Thoracic aorta (tissue), 2 donors: ENCODE data around the gene ADGRF1. TPM values are rescaled to one million over a fixed set of nuclear protein-coding genes. Genes with fewer than 3 reads are reported as not detected.

Experiments
- ATAC-seq: fragments of 150-250 bp; one replicate; pipeline ENCODE4 v1.8.0; 2017; ENCODE audit warnings: low read depth; ENCODE audit not compliant: insufficient number of reproducible peaks, low FRiP score
- DNase-seq: peaks from one replicate; pipeline ENCODE4 v3.0.0-alpha.2; 2020; ENCODE audit warnings: low spot score
- H3K27ac ChIP-seq, 2 donors: fragments of 200-600 bp; sonication (generic); 1 replicate in 1 of 2; 2 replicates in 1 of 2; pipeline ENCODE4 v1.5.1; 2016; ENCODE audit warnings: mild to moderate bottlenecking in 2 of 2, moderate library complexity in 2 of 2
- H3K27me3 ChIP-seq: fragments of 200-600 bp; sonication (generic); replicated peaks from 2 replicates; pipeline ENCODE4 v1.6.0; 2016; ENCODE audit warnings: mild to moderate bottlenecking; ENCODE audit not compliant: insufficient read depth
- H3K36me3 ChIP-seq: fragments of 200-600 bp; sonication (generic); one replicate; pipeline ENCODE4 v1.5.1; 2016
- H3K4me1 ChIP-seq, 2 donors: fragments of 200-600 bp; sonication (generic); 1 replicate in 1 of 2; 2 replicates in 1 of 2; pipeline versions ENCODE4 v1.5.1 to v1.6.0; 2016; ENCODE audit warnings: low read depth in 2 of 2, mild to moderate bottlenecking in 1 of 2; ENCODE audit not compliant: control insufficient read depth in 1 of 2
- H3K4me3 ChIP-seq: fragments of 200-600 bp; sonication (generic); 2 replicates; pipeline ENCODE4 v1.5.1; 2016; ENCODE audit warnings: mild to moderate bottlenecking
- H3K9me3 ChIP-seq: fragments of 200-600 bp; sonication (generic); 2 replicates; pipeline ENCODE4 v1.5.1; 2016
- total RNA-seq, 2 donors: library from RNA; depleted of rRNA; stranded (reverse); fragments of >200 nt; gene quantifications; one replicate each; pipeline versions ENCODE4 v1.1.0 to v1.2.3, GENCODE V29; 2016
- TF ChIP-seq, protein P1 (sequence below): fragments of 200-600 bp; sonication (generic); IDR thresholded peaks from one replicate; pipeline ENCODE4 v1.5.1; 2019; ENCODE audit warnings: antibody characterized with exemption

The ADGRF1 gene
- total RNA-seq, 2 donors from 2014 or later, result not detected

DNA sequence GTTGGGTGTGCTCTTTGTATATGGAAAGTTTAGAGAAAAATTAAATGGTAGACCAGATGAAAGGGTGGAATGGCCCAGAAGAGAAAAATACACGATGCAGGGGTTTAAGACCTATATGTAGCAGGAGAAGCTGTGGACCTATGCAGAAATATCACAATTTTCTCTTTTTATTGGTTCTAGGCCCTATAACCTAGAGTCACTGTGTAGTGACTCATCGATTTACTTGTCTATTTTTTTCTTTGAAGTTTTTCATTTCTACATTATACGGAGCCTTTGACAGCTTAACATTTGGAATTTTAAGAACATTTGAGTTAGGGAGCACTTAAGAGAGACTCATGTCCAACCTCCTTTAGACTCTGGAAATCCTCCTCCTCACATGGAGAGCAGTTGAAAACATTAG lies 28.3 kb upstream of the ADGRF1 start:
- Histone ChIP-seq H3K9me3 (no peaks in the 10 kb centered on the region), H3K4me3 (no peak overlapping the region), H3K27me3 (no peaks in the 10 kb centered on the region), H3K4me1 (no peaks in the 10 kb centered on the region), H3K36me3 (no peaks in the 10 kb centered on the region), H3K27ac (no peak overlapping the region)
- no peak for DNase-seq
- TF ChIP-seq, protein P1, sequence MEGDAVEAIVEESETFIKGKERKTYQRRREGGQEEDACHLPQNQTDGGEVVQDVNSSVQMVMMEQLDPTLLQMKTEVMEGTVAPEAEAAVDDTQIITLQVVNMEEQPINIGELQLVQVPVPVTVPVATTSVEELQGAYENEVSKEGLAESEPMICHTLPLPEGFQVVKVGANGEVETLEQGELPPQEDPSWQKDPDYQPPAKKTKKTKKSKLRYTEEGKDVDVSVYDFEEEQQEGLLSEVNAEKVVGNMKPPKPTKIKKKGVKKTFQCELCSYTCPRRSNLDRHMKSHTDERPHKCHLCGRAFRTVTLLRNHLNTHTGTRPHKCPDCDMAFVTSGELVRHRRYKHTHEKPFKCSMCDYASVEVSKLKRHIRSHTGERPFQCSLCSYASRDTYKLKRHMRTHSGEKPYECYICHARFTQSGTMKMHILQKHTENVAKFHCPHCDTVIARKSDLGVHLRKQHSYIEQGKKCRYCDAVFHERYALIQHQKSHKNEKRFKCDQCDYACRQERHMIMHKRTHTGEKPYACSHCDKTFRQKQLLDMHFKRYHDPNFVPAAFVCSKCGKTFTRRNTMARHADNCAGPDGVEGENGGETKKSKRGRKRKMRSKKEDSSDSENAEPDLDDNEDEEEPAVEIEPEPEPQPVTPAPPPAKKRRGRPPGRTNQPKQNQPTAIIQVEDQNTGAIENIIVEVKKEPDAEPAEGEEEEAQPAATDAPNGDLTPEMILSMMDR, result no peak
- no peak for ATAC-seq

DNA sequence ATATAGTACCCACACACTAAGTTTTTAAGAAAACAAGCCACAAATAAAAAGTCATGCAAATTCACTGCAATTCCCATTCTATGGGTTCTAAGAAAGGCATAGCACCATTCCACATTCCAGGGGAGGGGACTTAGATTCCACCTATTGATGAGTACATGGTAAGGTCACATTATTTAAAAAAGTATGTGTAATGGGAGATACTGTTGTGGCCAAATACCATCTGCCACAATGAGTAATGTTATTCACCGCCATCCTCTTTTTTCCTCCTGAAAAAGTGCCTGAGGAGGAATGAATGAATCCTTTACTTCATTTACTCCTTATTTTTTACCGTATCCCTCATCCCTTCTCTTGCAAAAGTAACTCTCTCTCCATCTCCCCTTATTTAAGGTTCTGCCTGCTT lies 27.0 kb upstream of the ADGRF1 start:
- Histone ChIP-seq H3K27ac (no peak overlapping the region), H3K4me1 (no peaks in the 10 kb centered on the region), H3K4me3 (no peak overlapping the region), H3K36me3 (no peaks in the 10 kb centered on the region), H3K27me3 (no peaks in the 10 kb centered on the region), H3K9me3 (no peaks in the 10 kb centered on the region)
- DNase-seq, result no peak
- ATAC-seq, result no peak
- TF ChIP-seq, protein P1, result no peak

DNA sequence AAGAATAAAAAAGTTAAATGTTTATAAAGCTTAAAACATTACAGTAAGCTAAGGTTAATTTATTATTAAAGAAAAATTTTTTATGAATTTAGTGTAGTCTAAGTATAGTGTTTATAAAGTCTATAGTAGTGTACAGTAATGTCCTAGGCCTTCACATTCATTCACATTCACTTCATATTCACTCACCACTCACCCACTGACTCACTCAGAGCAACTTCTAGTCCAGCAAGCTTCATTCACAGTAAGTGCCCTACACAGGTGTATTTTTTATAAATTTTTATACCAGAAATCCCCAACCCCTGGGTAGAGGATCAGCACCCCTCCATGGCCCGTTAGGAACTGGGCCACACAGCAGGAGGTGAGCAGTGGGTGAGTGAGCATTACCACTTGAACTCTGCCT lies 24.3 kb upstream of the ADGRF1 start:
- TF ChIP-seq, protein P1, result no peak
- DNase-seq (no peak), ATAC-seq (no peak)

DNA sequence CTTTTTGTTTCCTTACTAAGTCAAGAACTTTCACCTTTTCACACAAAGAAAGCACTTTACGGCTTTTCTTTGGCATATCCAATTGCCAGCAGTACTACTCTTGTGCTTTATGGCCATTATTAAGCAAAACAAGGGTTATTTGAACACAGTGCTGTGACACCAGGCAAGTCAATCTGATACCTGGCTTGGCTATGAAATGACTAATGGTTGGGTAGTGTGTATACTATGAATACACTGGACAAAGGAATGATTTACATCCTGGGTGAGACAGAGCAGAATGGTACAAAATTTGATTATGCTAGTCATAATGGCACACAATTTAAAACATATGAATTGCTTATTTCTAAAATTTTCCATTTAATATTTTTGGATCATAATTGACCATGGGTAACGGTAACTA lies 22.1 kb upstream of the ADGRF1 start:
- H3K9me3 ChIP-seq, result no peaks in the 10 kb centered on the region
- no peaks in the 10 kb centered on the region for H3K27me3 ChIP-seq
- no peak overlapping the region for H3K4me3 ChIP-seq
- no peaks in the 10 kb centered on the region for H3K4me1 ChIP-seq
- ATAC-seq (no peak), DNase-seq (no peak)
- no peak overlapping the region for H3K27ac ChIP-seq
- TF ChIP-seq, protein P1, result no peak
- H3K36me3 ChIP-seq, result no peaks in the 10 kb centered on the region

More for the DNA sequence above, 24.3 kb upstream of the ADGRF1 start:
- no peaks in the 10 kb centered on the region for H3K4me1 ChIP-seq
- no peaks in the 10 kb centered on the region for H3K9me3 ChIP-seq
- H3K27me3 ChIP-seq, result no peaks in the 10 kb centered on the region
- H3K4me3 ChIP-seq, result no peak overlapping the region
- no peak overlapping the region for H3K27ac ChIP-seq
- no peaks in the 10 kb centered on the region for H3K36me3 ChIP-seq

DNA sequence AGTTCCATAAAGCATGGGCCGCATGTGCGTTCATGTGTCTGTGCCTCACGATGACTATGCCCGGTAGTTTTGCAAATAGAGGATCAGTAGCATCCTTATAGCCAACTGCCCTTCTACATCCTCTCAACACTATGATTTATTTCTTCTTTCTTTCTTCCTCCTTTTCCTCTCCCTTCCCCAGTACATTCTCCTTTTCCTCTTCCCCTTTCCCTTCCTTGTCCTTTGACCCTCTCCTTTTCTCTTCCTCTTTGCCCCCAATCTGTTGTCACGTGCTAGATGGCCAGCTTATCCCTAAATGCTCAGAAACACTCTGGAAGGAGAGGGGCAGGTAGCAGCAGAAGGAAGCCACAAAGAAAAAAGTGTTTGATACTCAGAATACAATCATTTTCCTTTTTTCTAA lies 20.2 kb upstream of the ADGRF1 start:
- no peaks in the 10 kb centered on the region for H3K4me1 ChIP-seq
- no peak for ATAC-seq
- H3K27me3 ChIP-seq, result no peaks in the 10 kb centered on the region
- no peaks in the 10 kb centered on the region for H3K9me3 ChIP-seq
- TF ChIP-seq, protein P1, result no peak
- H3K36me3 ChIP-seq, result no peaks in the 10 kb centered on the region
- H3K4me3 ChIP-seq, result no peak overlapping the region
- H3K27ac ChIP-seq, result no peak overlapping the region
- DNase-seq, result no peak
